HT-29 (cell line): ENCODE measurements around the gene PSTPIP2. TPM values are rescaled to one million over a fixed set of nuclear protein-coding genes. Genes with fewer than 3 reads are reported as not detected.
"Not testable (repeated sequence)": the region's sequence is repeated elsewhere in the genome, so short reads cannot be mapped to it uniquely, and the experiment has no call there.

Source experiments
- DNase-seq: peaks from one replicate; pipeline ENCODE4 v3.0.0-alpha.2; 2015; ENCODE audit warnings: low spot score
- total RNA-seq: library from RNA; depleted of rRNA; stranded (reverse); fragments of >200 nt; shearing (Covaris generic); gene quantifications from 2 replicates; pipeline ENCODE4 v1.2.3, GENCODE V29; 2014; rRNA removed

PSTPIP2 gene, protein sequence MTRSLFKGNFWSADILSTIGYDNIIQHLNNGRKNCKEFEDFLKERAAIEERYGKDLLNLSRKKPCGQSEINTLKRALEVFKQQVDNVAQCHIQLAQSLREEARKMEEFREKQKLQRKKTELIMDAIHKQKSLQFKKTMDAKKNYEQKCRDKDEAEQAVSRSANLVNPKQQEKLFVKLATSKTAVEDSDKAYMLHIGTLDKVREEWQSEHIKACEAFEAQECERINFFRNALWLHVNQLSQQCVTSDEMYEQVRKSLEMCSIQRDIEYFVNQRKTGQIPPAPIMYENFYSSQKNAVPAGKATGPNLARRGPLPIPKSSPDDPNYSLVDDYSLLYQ
- total RNA-seq = 0.13 TPM in 1 of 2 replicates, not detected in the other

DNA sequence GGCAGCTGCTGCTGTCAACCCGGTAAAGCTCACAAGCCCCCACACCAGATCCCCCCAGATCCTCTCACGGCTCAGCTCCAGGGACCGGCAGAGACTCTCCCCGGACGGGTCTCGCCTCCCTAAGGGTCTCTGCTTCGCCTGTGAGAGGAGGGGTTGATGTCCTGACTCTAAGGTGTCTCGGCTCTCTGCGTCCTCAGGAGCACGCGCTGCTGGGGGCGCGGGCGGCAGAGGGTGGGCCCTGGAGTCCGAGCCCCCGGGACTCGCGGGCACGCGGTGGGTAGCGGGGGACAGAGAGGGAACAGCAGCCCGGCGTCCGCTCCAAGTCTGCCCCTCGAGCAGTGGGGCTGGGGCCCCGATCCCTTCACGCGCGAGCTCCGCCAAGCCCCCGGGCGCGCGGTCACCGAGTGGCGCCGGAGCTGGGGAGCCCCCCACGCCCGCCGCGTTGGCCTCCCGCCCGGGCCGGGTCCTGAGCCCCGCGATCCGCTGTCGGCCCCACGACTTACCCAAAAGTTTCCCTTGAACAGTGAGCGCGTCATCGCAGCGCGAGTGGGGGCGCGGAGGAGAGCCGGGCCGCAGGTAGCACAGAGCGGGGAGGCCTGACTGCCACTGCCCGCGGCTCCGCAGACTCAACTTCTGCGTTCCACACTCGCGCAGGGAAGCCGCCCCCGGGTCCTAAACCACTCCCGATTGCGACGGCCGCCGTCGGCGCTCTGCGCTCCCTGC is at the start of gene PSTPIP2:
PSTPIP2 (minus strand) TSS at position 608 of the 723 bp plus-strand sequence; CDS start at position 536, 72 bp downstream.
- DNase-seq = peak; percentile 15

DNA sequence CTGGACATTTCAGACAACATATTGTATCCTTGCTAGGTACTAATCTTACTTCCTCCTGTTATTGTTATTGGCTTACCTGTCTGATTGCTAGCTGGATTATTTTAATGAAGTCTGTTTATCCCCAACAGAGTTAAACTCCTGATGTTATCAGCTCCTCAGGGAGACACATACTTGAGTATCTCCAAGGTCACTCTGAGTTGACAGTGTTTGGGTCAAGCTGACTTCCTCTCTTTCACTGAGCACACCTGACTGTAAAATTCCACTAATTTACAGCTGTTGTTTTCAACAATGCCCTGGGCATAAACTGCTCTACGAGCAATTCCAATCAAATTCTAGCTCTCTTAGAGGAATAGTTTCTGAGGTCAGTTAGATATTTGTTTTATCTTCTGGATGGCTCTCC is 41.7 kb upstream of the PSTPIP2 start:
- no peak for DNase-seq

- no peak for DNase-seq
Observed at GRCh38 chr18:46110406-46110805, 38.3 kb upstream of the PSTPIP2 start.

GRCh38 chr18:46109386-46109785 is 37.3 kb upstream of the PSTPIP2 start:
- no peak for DNase-seq

DNA sequence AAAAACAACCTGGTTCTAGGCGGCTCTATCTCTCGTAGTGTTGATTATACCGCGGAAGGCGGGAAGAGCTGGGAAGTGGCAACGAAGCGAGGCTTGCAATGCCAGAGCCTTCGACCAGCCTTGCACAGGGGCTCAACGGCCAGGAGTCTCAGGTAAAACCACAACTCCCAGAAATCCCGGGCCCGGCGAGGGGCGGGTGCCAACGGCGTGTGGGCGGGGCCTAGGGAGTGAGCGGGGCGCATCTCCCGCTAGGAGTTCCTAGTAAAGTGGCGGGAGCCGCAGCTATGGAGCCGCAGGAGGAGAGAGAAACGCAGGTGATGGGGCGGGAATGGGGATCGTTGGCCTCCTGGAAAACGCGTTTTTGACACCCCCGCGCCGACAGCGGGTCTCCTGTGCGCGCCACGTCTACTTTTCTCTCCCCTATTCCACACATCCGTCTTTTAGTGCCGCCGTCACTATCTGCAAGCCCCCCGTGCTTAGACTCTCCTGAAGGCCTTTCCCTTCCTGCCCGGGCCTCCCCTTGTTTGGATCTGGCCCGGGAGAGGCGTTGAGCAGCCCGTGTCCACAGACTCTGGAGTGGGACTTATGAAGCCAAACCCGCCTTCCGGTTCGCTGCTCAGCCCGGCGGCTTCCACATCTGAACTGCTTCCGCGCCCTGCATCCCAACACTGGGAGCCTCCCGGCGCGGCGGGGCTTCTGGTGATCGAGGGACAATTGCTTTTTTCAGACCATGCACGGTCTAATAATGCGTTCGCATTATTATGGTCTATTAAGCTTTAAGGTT is 32.3 kb upstream of the PSTPIP2 start, which contains the start of gene HAUS1:
HAUS1 (plus strand) TSS at position 258 of the 784 bp plus-strand sequence; CDS start at position 285, 27 bp downstream.
- peak; percentile 92 for DNase-seq

- DNase-seq = no peak
Observed at GRCh38 chr18:46099463-46099862, 27.4 kb upstream of the PSTPIP2 start.

DNA sequence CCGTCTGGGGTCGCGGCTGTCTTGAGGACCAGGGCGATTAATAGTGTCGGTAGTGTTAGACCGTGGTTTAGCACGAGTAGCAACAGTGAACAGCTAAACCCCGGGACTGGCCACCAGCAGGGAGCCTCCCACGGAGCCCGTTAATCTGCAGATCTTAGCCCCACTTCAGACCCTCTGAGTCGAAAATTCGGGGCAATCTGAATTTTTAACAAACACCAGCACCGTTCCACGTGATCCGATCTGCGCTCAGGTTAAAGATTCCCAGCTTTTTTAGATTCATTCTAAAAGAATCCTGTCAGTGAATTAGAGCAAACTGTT is 26.5 kb upstream of the PSTPIP2 start:
- DNase-seq = no peak

GRCh38 chr18:46097801-46098615 is 25.9 kb upstream of the PSTPIP2 start, which contains the start of gene ATP5F1A:
ATP5F1A (minus strand) TSS chr18:46098296; CDS start chr18:46098231, 65 bp downstream.
- peak; percentile 70 for DNase-seq

DNA sequence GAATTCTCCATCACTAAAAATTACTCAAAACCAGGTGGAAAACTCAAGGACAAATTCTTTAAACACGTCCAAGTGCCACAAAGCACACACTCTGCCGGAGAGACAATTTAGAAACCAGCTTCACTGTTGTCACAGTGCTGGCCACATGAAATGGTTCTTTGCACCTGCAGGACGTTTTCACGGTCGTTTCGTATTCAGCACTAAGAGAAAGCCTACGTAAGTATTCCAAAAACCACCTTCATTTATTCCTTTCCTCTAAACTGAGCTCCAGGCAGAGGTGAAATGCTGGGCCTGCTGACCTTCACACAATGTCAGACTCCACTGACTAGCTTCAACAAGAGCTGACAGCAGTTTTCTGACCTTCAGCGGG is 25.4 kb upstream of the PSTPIP2 start:
- no peak for DNase-seq

DNA sequence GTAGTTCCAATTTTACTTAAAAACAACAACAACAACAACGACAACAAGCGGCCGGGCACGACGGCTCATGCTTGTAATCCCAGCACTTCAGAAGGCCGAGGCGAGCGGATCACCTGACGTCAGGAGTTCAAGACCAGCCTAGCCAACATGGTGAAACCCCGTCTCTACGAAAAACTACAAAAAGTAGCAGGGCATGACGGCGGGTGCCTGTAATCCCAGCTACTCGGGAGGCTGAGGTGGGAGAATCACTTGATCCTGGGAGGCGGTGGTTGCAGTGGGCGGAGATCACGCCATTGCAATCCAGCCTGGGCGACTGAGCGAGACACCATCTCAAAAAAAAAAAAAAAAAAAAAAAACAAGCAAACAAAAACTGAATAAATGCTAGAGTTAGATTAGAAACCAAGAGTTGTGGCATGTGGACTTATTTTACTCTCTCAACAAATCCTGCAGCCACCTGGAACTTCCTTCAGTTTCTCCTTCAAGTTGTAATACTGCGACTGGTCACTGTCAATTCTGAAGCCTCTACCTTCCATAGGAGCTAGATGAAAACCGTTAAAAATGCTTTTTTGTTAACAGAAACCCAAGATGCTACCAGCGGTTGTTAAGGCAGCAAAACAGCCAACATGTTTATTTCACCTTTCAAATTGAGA is 24.7 kb upstream of the PSTPIP2 start:
- no peak for DNase-seq

GRCh38 chr18:46095532-46095931 is 23.5 kb upstream of the PSTPIP2 start:
- no peak for DNase-seq

- not testable (repeated sequence) for DNase-seq
Observed at GRCh38 chr18:46088501-46088900, 16.4 kb upstream of the PSTPIP2 start.

DNA sequence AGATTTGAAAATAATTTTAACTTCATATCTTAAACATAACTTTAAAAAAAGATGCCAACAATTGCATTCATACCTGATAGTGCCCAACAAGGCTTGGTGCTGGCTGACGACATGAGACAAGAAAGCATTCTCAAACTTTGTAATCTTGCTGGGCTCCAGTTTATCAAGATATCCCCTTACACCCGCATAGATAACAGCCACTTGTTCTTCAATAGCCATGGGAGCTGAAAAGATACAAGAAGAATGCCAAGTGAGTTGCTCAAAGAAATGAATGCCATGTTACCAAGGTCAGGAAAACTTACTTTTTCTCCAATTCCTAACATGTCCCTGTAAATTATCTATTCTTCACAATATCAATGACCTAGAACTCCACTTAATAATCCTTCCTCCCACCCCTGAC is 12.4 kb upstream of the PSTPIP2 start:
- DNase-seq = no peak

DNA sequence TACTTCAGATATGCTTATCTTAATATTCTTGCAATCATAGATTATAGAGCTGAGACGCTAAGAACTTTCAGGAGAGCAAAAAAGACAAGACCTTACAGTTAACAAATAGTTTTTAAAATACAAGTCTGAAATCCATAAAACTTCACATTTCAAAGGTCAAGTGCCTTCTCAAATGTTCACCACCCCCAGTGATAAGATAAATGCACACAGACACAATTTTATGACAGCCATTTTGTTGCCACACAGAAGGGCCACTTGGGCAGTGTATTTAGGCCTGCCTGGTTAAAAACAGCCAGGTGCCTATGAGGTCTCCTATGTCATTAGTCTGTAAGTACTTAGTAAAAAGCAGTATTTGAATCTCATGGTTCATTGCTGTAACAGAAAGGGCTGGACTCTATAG is 8.1 kb upstream of the PSTPIP2 start:
- no peak for DNase-seq

- no peak for DNase-seq
Observed at GRCh38 chr18:46079336-46079735, 7.3 kb upstream of the PSTPIP2 start.

GRCh38 chr18:46073474-46074331 is 1.6 kb upstream of the PSTPIP2 start:
- peak; percentile 79 for DNase-seq

DNA sequence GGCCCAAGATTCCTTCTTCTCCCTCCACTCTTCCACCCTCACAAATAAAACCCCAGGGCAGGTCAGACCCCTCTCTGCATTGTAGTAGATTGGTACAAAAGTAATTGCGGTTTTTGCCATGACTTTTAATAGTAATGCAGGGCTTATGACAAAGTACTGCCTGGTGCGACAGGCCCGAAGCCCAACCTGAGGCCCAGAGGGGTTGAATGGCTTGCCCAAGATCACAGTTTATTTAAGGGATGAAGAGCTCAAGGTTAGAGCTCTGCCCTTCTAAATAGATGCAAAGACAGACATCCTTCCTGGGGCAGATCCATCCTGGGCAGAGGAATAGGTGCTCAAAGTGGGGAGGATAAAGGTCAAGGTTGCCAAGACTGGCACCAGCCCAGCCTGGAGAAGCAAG is 899 bp upstream of the PSTPIP2 start:
- DNase-seq = no peak

DNA sequence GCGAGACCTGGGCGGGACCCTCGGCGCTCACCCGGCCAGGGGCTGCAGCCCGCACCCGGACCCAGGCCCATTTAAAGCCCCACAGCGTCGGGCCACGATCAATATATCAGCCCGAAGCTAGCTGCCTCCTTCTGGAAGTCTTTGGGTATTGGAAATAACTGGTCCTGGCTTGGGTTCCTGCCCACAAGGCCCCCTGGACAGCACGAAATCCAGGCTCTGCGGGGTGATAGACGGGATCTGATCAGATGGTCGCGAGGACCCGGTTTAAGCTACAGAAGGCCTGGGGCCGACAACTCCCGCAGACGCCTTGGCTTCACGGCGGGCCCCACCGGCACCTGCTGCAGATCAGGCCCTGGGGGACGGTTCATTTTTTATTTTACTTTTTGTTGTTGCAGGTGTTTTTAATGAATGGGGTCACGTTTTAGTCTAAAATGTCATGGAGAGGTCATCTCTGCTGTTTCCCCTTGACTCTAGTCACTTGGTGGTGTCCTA is 362 bp upstream of the PSTPIP2 start:
- DNase-seq = no peak

DNA sequence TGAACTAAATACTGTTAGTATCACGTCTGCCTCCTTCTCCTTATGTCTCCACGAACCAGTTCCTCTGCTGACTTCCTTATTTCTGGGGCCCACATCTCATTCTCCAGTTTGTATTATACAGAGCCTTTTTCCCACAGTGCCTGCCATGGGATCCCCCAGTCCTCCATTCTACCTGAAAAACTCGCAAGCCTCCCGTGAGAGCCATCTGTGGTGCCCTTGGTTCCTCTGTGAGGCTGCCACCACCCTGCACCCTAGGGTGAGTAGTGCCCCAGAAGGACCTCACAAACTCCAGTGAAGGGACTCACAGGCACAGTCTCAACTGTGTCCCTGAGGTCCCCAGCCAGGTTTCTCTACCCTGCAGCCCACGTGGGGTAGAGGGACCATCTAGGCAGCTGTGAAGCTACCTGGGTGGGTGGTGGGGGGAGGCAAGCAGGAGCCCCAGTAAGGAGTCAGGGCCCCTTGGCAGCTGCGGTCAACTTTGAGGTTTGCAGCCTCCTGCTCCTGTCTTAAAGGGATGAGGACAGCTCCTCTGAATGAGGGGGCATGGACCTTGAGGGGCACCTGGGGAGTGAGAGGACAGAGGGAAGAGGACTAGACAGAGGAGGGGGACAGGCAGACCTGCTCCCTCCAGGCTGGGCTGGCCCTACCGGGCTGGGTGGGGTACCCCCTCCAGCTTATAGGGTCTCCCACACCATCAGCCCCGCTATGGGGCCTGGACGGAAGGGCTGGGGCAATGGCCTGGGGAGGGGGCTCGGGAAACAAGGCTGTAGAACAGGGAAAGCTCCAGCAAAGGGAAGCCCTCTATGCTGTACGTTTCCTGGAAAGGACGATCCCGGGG is 1.0 kb downstream of the PSTPIP2 start:
- DNase-seq = no peak
